MCF 10A (cell line): ENCODE data around the gene SLC13A4. TPM values are rescaled to one million over a fixed set of nuclear protein-coding genes. Genes with fewer than 3 reads are reported as not detected.

ENCODE experiments used
- BruUV-seq: library from RNA; stranded (reverse); fragments of 400-500 nt; replicated peaks from 2 replicates; lab custom pipeline; 2021; lab: Mats Ljungman, UMichigan
- CTCF ChIA-PET: fragments of 300-600 bp; sonication (Branson Sonifier 250); formaldehyde crosslinking; extraction: SDS; loops from one replicate; lab custom pipeline; 2021; ENCODE audit warnings: antibody characterized with exemption, inconsistent platforms; lab: Yijun Ruan, JAX
- POLR2A ChIA-PET: fragments of 300-600, 350-650 bp; sonication (Branson Sonifier 250); formaldehyde crosslinking; extraction: SDS; loops from one replicate; lab custom pipeline; 2020; ENCODE audit warnings: antibody characterized with exemption, inconsistent platforms; lab: Yijun Ruan, JAX
- DNase-seq: peaks from one replicate; pipeline ENCODE4 v3.0.0-alpha.2; 2018; ENCODE audit not compliant: unreplicated experiment
- H3K27ac Mint-ChIP-seq: one replicate; pipeline ENCODE4 v1.8.0; 2022; ENCODE audit warnings: mild to moderate bottlenecking, low read depth, mixed read lengths; ENCODE audit not compliant: unreplicated experiment
- H3K27me3 Mint-ChIP-seq: one replicate; pipeline ENCODE4 v1.8.0; 2022; ENCODE audit warnings: mixed read lengths; ENCODE audit not compliant: insufficient read depth, unreplicated experiment
- H3K36me3 Mint-ChIP-seq: one replicate; pipeline ENCODE4 v1.8.0; 2022; ENCODE audit warnings: mild to moderate bottlenecking, moderate library complexity, mixed read lengths; ENCODE audit not compliant: insufficient read depth, unreplicated experiment
- H3K4me1 Mint-ChIP-seq: one replicate; pipeline ENCODE4 v1.8.0; 2022; ENCODE audit warnings: mixed read lengths; ENCODE audit not compliant: insufficient read depth, unreplicated experiment
- H3K4me3 Mint-ChIP-seq: one replicate; pipeline ENCODE4 v1.8.0; 2022; ENCODE audit warnings: mild to moderate bottlenecking, moderate library complexity, mixed read lengths; ENCODE audit not compliant: unreplicated experiment
- H3K9me3 Mint-ChIP-seq: one replicate; pipeline ENCODE4 v1.8.0; 2022; ENCODE audit warnings: mixed read lengths; ENCODE audit not compliant: unreplicated experiment
- CTCF ChIP-seq: fragments of 200-600 bp; IDR thresholded peaks from one replicate; pipeline ENCODE4 v1.8.0; 2022; ENCODE audit warnings: antibody characterized with exemption, mild to moderate bottlenecking; ENCODE audit not compliant: unreplicated experiment
- intact Hi-C: fragments of 100-400 bp; cut with micrococcal nuclease; formaldehyde crosslinking; loops from 2 replicates; pipeline ENCODE4 v1.14.1; 2022
- total RNA-seq: library from RNA; stranded (reverse); gene quantifications from 2 replicates; pipeline ENCODE4 v1.2.3, GENCODE V29; 2022

SLC13A4 gene
- total RNA-seq, 1 experiment from 2014 or later, result not detected

- no peak for TF ChIP-seq CTCF
- intact Hi-C loops, result no loop called here
- H3K9me3 Mint-ChIP-seq, result no peaks in the 10 kb centered on the region
- no peak overlapping the region for H3K27ac Mint-ChIP-seq
- H3K4me3 Mint-ChIP-seq, result no peak overlapping the region
- no TSS peak for BruUV-seq
- ChIA-PET POLR2A (no interaction called here), CTCF (no interaction called here)
- H3K27me3 Mint-ChIP-seq, result peaks cover 12% of the 10 kb centered on the region
- DNase-seq, result no peak
- H3K36me3 Mint-ChIP-seq, result no peaks in the 10 kb centered on the region
- H3K4me1 Mint-ChIP-seq, result peaks cover 7% of the 10 kb centered on the region
Measured at GRCh38 chr7:135770139-135770710, 42.2 kb upstream of the SLC13A4 start.

- CTCF ChIA-PET, result interaction anchor here (0.5 to 1.0 kb wide), 3 partner anchors 96 to 255 kb away, joined by 3 read pairs; no protein-coding TSS in a partner anchor
- no peak overlapping the region for H3K4me3 Mint-ChIP-seq
- H3K4me1 Mint-ChIP-seq, result peaks cover 7% of the 10 kb centered on the region
Measured at GRCh38 chr7:135769005-135769802, 41.2 kb upstream of the SLC13A4 start.

GRCh38 chr7:135768467-135768866, 40.5 kb upstream of the SLC13A4 start:
- intact Hi-C loops, result no loop called here
- Mint-ChIP-seq H3K4me1 (peaks cover 7% of the 10 kb centered on the region), H3K27ac (no peak overlapping the region), H3K4me3 (no peak overlapping the region), H3K36me3 (no peaks in the 10 kb centered on the region), H3K27me3 (peaks cover 12% of the 10 kb centered on the region), H3K9me3 (no peaks in the 10 kb centered on the region)
- POLR2A ChIA-PET, result no interaction called here
- TF ChIP-seq CTCF, result no peak
- no TSS peak for BruUV-seq
- no peak for DNase-seq
- CTCF ChIA-PET, result interaction anchor here (0.6 kb wide), 1 partner anchor 147 kb away, joined by 3 read pairs; no protein-coding TSS in a partner anchor

More at GRCh38 chr7:135769005-135769802, 41.2 kb upstream of the SLC13A4 start:
- POLR2A ChIA-PET, result no interaction called here
- H3K9me3 Mint-ChIP-seq, result no peaks in the 10 kb centered on the region
- no TSS peak for BruUV-seq
- intact Hi-C loops, result no loop called here
- DNase-seq, result no peak
- no peak for TF ChIP-seq CTCF
- H3K36me3 Mint-ChIP-seq, result no peaks in the 10 kb centered on the region
- peaks cover 12% of the 10 kb centered on the region for H3K27me3 Mint-ChIP-seq
- H3K27ac Mint-ChIP-seq, result no peak overlapping the region

- H3K27me3 Mint-ChIP-seq, result peaks cover 12% of the 10 kb centered on the region
- TF ChIP-seq CTCF, result no peak
- ChIA-PET POLR2A (no interaction called here), CTCF (no interaction called here)
- H3K9me3 Mint-ChIP-seq, result no peaks in the 10 kb centered on the region
- DNase-seq, result no peak
- peaks cover 7% of the 10 kb centered on the region for H3K4me1 Mint-ChIP-seq
- no peaks in the 10 kb centered on the region for H3K36me3 Mint-ChIP-seq
- no peak overlapping the region for H3K4me3 Mint-ChIP-seq
- intact Hi-C loops, result no loop called here
- H3K27ac Mint-ChIP-seq, result no peak overlapping the region
- no TSS peak for BruUV-seq
Measured at GRCh38 chr7:135768064-135768463, 40.1 kb upstream of the SLC13A4 start.
